ENCODE results near the gene CNTNAP2.

- TF ChIP-seq, protein P1, sequence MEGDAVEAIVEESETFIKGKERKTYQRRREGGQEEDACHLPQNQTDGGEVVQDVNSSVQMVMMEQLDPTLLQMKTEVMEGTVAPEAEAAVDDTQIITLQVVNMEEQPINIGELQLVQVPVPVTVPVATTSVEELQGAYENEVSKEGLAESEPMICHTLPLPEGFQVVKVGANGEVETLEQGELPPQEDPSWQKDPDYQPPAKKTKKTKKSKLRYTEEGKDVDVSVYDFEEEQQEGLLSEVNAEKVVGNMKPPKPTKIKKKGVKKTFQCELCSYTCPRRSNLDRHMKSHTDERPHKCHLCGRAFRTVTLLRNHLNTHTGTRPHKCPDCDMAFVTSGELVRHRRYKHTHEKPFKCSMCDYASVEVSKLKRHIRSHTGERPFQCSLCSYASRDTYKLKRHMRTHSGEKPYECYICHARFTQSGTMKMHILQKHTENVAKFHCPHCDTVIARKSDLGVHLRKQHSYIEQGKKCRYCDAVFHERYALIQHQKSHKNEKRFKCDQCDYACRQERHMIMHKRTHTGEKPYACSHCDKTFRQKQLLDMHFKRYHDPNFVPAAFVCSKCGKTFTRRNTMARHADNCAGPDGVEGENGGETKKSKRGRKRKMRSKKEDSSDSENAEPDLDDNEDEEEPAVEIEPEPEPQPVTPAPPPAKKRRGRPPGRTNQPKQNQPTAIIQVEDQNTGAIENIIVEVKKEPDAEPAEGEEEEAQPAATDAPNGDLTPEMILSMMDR (conservative IDR thresholded peaks at IDR 0.05 in 1 of 2, IDR thresholded peaks at IDR 0.05 in 1 of 2; ENCODE audit: low read depth in 1 of 2, low read length in 2 of 2), result no peak
- TF ChIP-seq EZH2 (IDR thresholded peaks at IDR 0.05; ENCODE audit: low read length, missing control alignments), result no peak
Observed at GRCh38 chr7:147978201-147978600, 1861.6 kb downstream of the CNTNAP2 start.

All from fibroblast of lung (primary cell).